K562 (cell line): Measurements from ENCODE around the gene SH2D1A. TPM values are rescaled to one million over a fixed set of nuclear protein-coding genes. Genes with fewer than 3 reads are reported as not detected.

Source experiments
- ATAC-seq: fragments of 200-7000 bp; cut with Tn5 transposase; 3 replicates; pipeline ENCODE4 v1.9.1; 2020; ENCODE audit warnings: moderate library complexity
- BruUV-seq: library from RNA; stranded (reverse); fragments of 400-500 nt; replicated peaks from 2 replicates; lab custom pipeline; 2021; lab: Mats Ljungman, UMichigan
- CTCF ChIA-PET: fragments of 300-600 bp; formaldehyde crosslinking; extraction: SDS; loops from one replicate; lab custom pipeline; 2021; ENCODE audit warnings: low intra/inter-chr PET ratio; lab: Yijun Ruan, JAX
- POLR2A ChIA-PET: fragments of 300-600, 350-650 bp; sonication (Branson Sonifier 250); formaldehyde crosslinking; extraction: SDS; loops from one replicate; lab custom pipeline; 2021; ENCODE audit warnings: antibody characterized with exemption, inconsistent platforms; lab: Yijun Ruan, JAX
- DNase-seq, 4 experiments: peaks; one replicate each; pipeline versions ENCODE4 v3.0.0 to v3.0.0-alpha.2; 2011 to 2018; ENCODE audit warnings: low spot score in 3 of 4, mixed read lengths in 3 of 4; ENCODE audit errors: extremely low read depth in 1 of 4
- FAIRE-seq: peaks from 2 replicates; lab custom pipeline; 2011; peaks lifted over from hg19 to GRCh38; lab: Jason Lieb, UNC
- H2AFZ ChIP-seq: 2 replicates; pipeline ENCODE4 v1.6.0; 2011; ENCODE audit warnings: low read depth, low read length, control low read depth, inconsistent platforms
- H3K27ac ChIP-seq: fragments of 200-600 bp; 3 replicates; pipeline ENCODE4 v1.8.0; 2011; ENCODE audit warnings: low read depth, mild to moderate bottlenecking, control low read depth, inconsistent platforms, low read length, moderate library complexity, mixed read lengths; ENCODE audit errors: extremely low read depth
- H3K27me3 ChIP-seq, 2 experiments: fragments of 300-600 bp in 1 of 2; 2 replicates in 1 of 2; 3 replicates in 1 of 2; pipeline versions ENCODE4 v1.6.0 to v1.8.0; 2011; ENCODE audit warnings: inconsistent platforms in 2 of 2, low read length in 2 of 2, mild to moderate bottlenecking in 1 of 2, mixed read lengths in 1 of 2, moderate library complexity in 1 of 2; ENCODE audit not compliant: control insufficient read depth in 2 of 2, insufficient read depth in 2 of 2
- H3K36me3 ChIP-seq: fragments of 300-600 bp; 3 replicates; pipeline ENCODE4 v1.8.0; 2011; ENCODE audit warnings: mild to moderate bottlenecking, low read length, inconsistent platforms; ENCODE audit not compliant: control insufficient read depth, insufficient read depth
- H3K4me1 ChIP-seq, 2 experiments: fragments of 200-600 bp in 1 of 2; replicated peaks in 1 of 2; 2 replicates in 1 of 2; 3 replicates in 1 of 2; pipeline versions ENCODE4 v1.5.1 to v1.8.0; 2011; ENCODE audit warnings: inconsistent platforms in 2 of 2, low read length in 2 of 2, mild to moderate bottlenecking in 1 of 2, mixed read lengths in 1 of 2, moderate library complexity in 1 of 2; ENCODE audit not compliant: control insufficient read depth in 2 of 2, insufficient read depth in 2 of 2
- H3K4me2 ChIP-seq: 2 replicates; pipeline ENCODE4 v1.6.1; 2011; ENCODE audit warnings: low read length, control low read depth, inconsistent platforms, mixed read lengths; ENCODE audit not compliant: insufficient read depth
- H3K4me3 ChIP-seq: fragments of 200-600 bp; sonication (generic), shearing (Covaris generic); 2 replicates; pipeline ENCODE4 v1.5.1; 2016; ENCODE audit warnings: control low read depth, inconsistent platforms
- H3K79me2 ChIP-seq: fragments of 200-600 bp; 3 replicates; pipeline ENCODE4 v1.8.0; 2011; ENCODE audit warnings: low read length, inconsistent platforms; ENCODE audit not compliant: control insufficient read depth, insufficient read depth
- H3K9ac ChIP-seq, 2 experiments: 2 replicates each; pipeline versions ENCODE4 v1.6.0 to v1.6.1; 2011; ENCODE audit warnings: low read depth in 2 of 2, low read length in 2 of 2, control low read depth in 1 of 2, inconsistent platforms in 1 of 2, mild to moderate bottlenecking in 1 of 2, mixed read lengths in 1 of 2; ENCODE audit not compliant: insufficient read depth in 1 of 2
- H3K9me1 ChIP-seq: one replicate; pipeline ENCODE4 v1.6.0; 2011; ENCODE audit warnings: inconsistent platforms, mild to moderate bottlenecking, low read length, moderate library complexity; ENCODE audit not compliant: control insufficient read depth, insufficient read depth
- H3K9me3 ChIP-seq: replicated peaks from 2 replicates; pipeline ENCODE4 v1.5.1; 2011; ENCODE audit warnings: low read depth, low read length, inconsistent platforms; ENCODE audit not compliant: control insufficient read depth, insufficient read depth
- H4K20me1 ChIP-seq: replicated peaks from 2 replicates; pipeline ENCODE4 v1.6.1; 2011; ENCODE audit warnings: low read length, inconsistent platforms, mixed read lengths; ENCODE audit not compliant: control insufficient read depth, insufficient read depth
- ARID3B ChIP-seq: fragments of 250-450 bp; sonication (Bioruptor Pico); IDR thresholded peaks from 2 replicates; pipeline ENCODE4 v1.4.0; 2020; ENCODE audit warnings: borderline replicate concordance
- ARID4B ChIP-seq: sonication (generic); formaldehyde crosslinking; IDR thresholded peaks from 2 replicates; pipeline ENCODE4 v1.8.0; 2022; ENCODE audit warnings: mild to moderate bottlenecking, missing genetic modification reagents
- CBFA2T3 ChIP-seq: fragments of 450-650 bp; IDR thresholded peaks from 2 replicates; pipeline ENCODE4 v1.6.1; 2017
- CBFB ChIP-seq: sonication (generic); formaldehyde crosslinking; IDR thresholded peaks from 2 replicates; pipeline ENCODE4 v1.4.0; 2020; ENCODE audit warnings: mild to moderate bottlenecking, missing genetic modification reagents
- EP400 ChIP-seq: fragments of 450-650 bp; IDR thresholded peaks from 2 replicates; pipeline ENCODE4 v1.6.1; 2017; ENCODE audit warnings: antibody characterized with exemption, mild to moderate bottlenecking, moderate library complexity
- EWSR1 ChIP-seq: fragments of 450-650 bp; IDR thresholded peaks from 2 replicates; pipeline ENCODE4 v1.6.1; 2018; ENCODE audit warnings: borderline replicate concordance, mild to moderate bottlenecking, low read depth, moderate library complexity; ENCODE audit not compliant: partially characterized antibody
- KDM5B ChIP-seq: fragments of 200-600 bp; sonication (generic); IDR thresholded peaks from 2 replicates; pipeline ENCODE4 v1.6.1; 2012; ENCODE audit warnings: low read depth, mild to moderate bottlenecking, moderate library complexity, low read length, control low read depth, inconsistent platforms; ENCODE audit not compliant: insufficient replicate concordance
- L3MBTL2 ChIP-seq: fragments of 450-650 bp; IDR thresholded peaks from 2 replicates; pipeline ENCODE4 v1.6.1; 2016; ENCODE audit warnings: mild to moderate bottlenecking, moderate library complexity
- NFIC ChIP-seq: fragments of 450-650 bp; IDR thresholded peaks from 2 replicates; pipeline ENCODE4 v1.6.1; 2017; ENCODE audit warnings: mild to moderate bottlenecking, inconsistent platforms
- POLR2AphosphoS5 ChIP-seq: IDR thresholded peaks from 2 replicates; pipeline ENCODE4 v1.6.1; 2011; ENCODE audit warnings: mild to moderate bottlenecking, low read depth, low read length, moderate library complexity; ENCODE audit not compliant: control insufficient read depth, insufficient read depth
- STAT5A ChIP-seq: IDR thresholded peaks from 2 replicates; pipeline ENCODE4 v1.6.1; 2012; ENCODE audit warnings: low read length, inconsistent platforms, borderline replicate concordance
- TBL1XR1 ChIP-seq, 2 experiments: IDR thresholded peaks; 2 replicates each; pipeline ENCODE4 v1.6.1; 2012; ENCODE audit warnings: improper control_type of control experiment in 2 of 2, low read length in 2 of 2, mild to moderate bottlenecking in 1 of 2
- ZHX1 ChIP-seq: fragments of 150-350 bp; conservative IDR thresholded peaks from 2 replicates; pipeline ENCODE4 v1.6.1; 2014; ENCODE audit warnings: low read length
- whole genome bisulfite sequencing: fragments of 100-300 bp; shearing (Covaris generic); methylation state at CpG from one replicate; pipeline ENCODE4 v1.1.6; 2016; ENCODE audit warnings: low coverage, mixed read lengths; ENCODE audit not compliant: insufficient coverage; ENCODE audit errors: missing lambda C conversion rate; 5-methylcytosine and 5-hydroxymethylcytosine counted together
- in situ Hi-C: fragments of 300-500 bp; cut with MboI; formaldehyde crosslinking; loops from 4 replicates; pipeline ENCODE4 v1.15.0; 2018; ENCODE audit warnings: inconsistent platforms, mixed read lengths
- intact Hi-C: fragments of 100-400 bp; cut with micrococcal nuclease; formaldehyde crosslinking; loops from 2 replicates; pipeline ENCODE4 v1.14.2; 2022
- polyA plus RNA-seq, 8 experiments: library from polyadenylated mRNA; depleted of rRNA in 4 of 8; stranded (reverse) in 5 of 8; unstranded in 3 of 8; fragments of >200 nt; fragmentation: Nextera tagmentation in 2 of 8; fragmentation: Illumina TruSeq in 1 of 8; extraction: Ambion mirVana in 2 of 8; extraction: Trizol in 1 of 8; gene quantifications; 2 replicates each; pipeline versions ENCODE4 v1.2.1 to v1.2.3, GENCODE V29; 2011 to 2014; ENCODE audit warnings: inconsistent platforms in 1 of 8, missing spikeins in 1 of 8
- total RNA-seq, 7 experiments: library from RNA; depleted of rRNA in 6 of 7; stranded (reverse); fragments of >200 nt in 6 of 7; fragmentation: Illumina TruSeq in 2 of 7; extraction: Trizol in 2 of 7; gene quantifications; 2 replicates each; pipeline versions ENCODE4 v1.2.1 to v1.2.3, GENCODE V29; 2011 to 2021; ENCODE audit warnings: low replicate concordance in 1 of 7

Gene SH2D1A
- total and polyA plus RNA-seq, 9 of the 15 experiments (the other 6 are each of a cell fraction or from before 2014, with no cell fraction given) = 0.07 to 0.52 (median 0.19) TPM

- Histone ChIP-seq H3K27me3 (no peaks in the 10 kb centered on the region), H3K4me1 (peaks cover 14 to 33% of the 10 kb centered on the region in 2 experiments; a peak in 4 of 5 replicates), H3K36me3 (no peaks in the 10 kb centered on the region), H2AFZ (peak overlapping the region; percentile 69), H3K9me3 (no peaks in the 10 kb centered on the region), H4K20me1 (no peaks in the 10 kb centered on the region), H3K27ac (peak overlapping the region; percentile 71), H3K79me2 (no peaks in the 10 kb centered on the region), H3K4me2 (peak overlapping the region; percentile 68), H3K9me1 (no peaks in the 10 kb centered on the region), H3K9ac (peak overlapping the region in 1 of 2 experiments; percentile 45; a peak in 1 of 4 replicates), H3K4me3 (no peak overlapping the region)
- ChIA-PET POLR2A (interaction anchor here (2.8 kb wide), 1 partner anchor 13 kb away, joined by 7 read pairs; no protein-coding TSS in a partner anchor), CTCF (no interaction called here)
- FAIRE-seq (peak; percentile 85), ATAC-seq (peak; percentile 82), DNase-seq (peak in 2 of 4 experiments; percentile 41 to 77)
- 5% methylated on average over 6 of the region's 6 CpGs for WGBS
- BruUV-seq = no TSS peak
- intact Hi-C loops = loop anchor here (5.0 kb wide), 1 partner anchor 387 kb away; the partner anchor contains the start of gene STAG2
- in situ Hi-C loops = no loop called here
- TF ChIP-seq EWSR1 = no peak
- TF ChIP-seq ZHX1 = no peak
- peak; percentile 74 for TF ChIP-seq NFIC
- no peak for TF ChIP-seq ARID4B (CRISPR knock-in tag)
- TF ChIP-seq CBFA2T3 = peak; percentile 95
- TF ChIP-seq EP400 = 0 out of 2 replicates have a peak, but pooled peaks have one; percentile 13
- TF ChIP-seq KDM5B = no peak
- TF ChIP-seq L3MBTL2 = 0 out of 2 replicates have a peak, but pooled peaks have one; percentile 22
- peak in 1 of 2 experiments; percentile 43; a peak in 1 of 4 replicates for TF ChIP-seq TBL1XR1 (IDR thresholded peaks at IDR 0.05; ENCODE audit: low read length in 2 of 2)
- peak; percentile 84 for TF ChIP-seq POLR2AphosphoS5
- peak; percentile 82 for TF ChIP-seq STAT5A
- no peak for TF ChIP-seq CBFB (CRISPR knock-in tag)
- TF ChIP-seq ARID3B (CRISPR knock-in tag) = no peak
These were observed 2.6 kb downstream of the SH2D1A start for GRCh38 chrX:124348885-124349453.
